Upper lobe of right lung (tissue), 1 donor: ENCODE data around the gene C19orf81. TPM values are rescaled to one million over a fixed set of nuclear protein-coding genes. Genes with fewer than 3 reads are reported as not detected.

Experiments
- ATAC-seq: fragments of 200-7000 bp; cut with Tn5 transposase; one replicate; pipeline ENCODE4 v1.9.1; 2020; ENCODE audit warnings: mild to moderate bottlenecking, moderate library complexity
- DNase-seq: peaks from one replicate; pipeline ENCODE4 v3.0.0-alpha.2; 2020
- H3K27ac ChIP-seq: fragments of 200-600 bp; one replicate; pipeline ENCODE4 v1.8.0; 2022
- H3K27me3 ChIP-seq: fragments of 200-600 bp; one replicate; pipeline ENCODE4 v1.8.0; 2022; ENCODE audit warnings: mild to moderate bottlenecking
- H3K36me3 ChIP-seq: fragments of 200-600 bp; one replicate; pipeline ENCODE4 v1.8.0; 2022
- H3K4me1 ChIP-seq: fragments of 200-600 bp; one replicate; pipeline ENCODE4 v1.8.0; 2022
- H3K4me3 ChIP-seq: fragments of 200-600 bp; one replicate; pipeline ENCODE4 v1.8.0; 2022; ENCODE audit warnings: mild to moderate bottlenecking
- H3K9me3 ChIP-seq: fragments of 200-600 bp; one replicate; pipeline ENCODE4 v1.8.0; 2022
- intact Hi-C: fragments of 100-400 bp; cut with DNase I; formaldehyde crosslinking; loops from one replicate; pipeline ENCODE4 v1.11.0; 2022
- total RNA-seq: library from RNA; stranded (reverse); fragmentation: NEBNext Ultra II Directional; extraction: Animal tissue kit (Norgen Biotek cat#: 25700); gene quantifications from one replicate; pipeline ENCODE4 v1.2.1, GENCODE V29; 2021
- TF ChIP-seq, protein P1 (sequence below): fragments of 200-600 bp; IDR thresholded peaks from one replicate; pipeline ENCODE4 v1.8.0; 2022; ENCODE audit warnings: antibody characterized with exemption
- donor health status: DM: no; HTN: yes; CAD: no; lungs with severe emphysema.

Gene C19orf81
- total RNA-seq, 1 donor from 2014 or later: 3.9 TPM

DNA sequence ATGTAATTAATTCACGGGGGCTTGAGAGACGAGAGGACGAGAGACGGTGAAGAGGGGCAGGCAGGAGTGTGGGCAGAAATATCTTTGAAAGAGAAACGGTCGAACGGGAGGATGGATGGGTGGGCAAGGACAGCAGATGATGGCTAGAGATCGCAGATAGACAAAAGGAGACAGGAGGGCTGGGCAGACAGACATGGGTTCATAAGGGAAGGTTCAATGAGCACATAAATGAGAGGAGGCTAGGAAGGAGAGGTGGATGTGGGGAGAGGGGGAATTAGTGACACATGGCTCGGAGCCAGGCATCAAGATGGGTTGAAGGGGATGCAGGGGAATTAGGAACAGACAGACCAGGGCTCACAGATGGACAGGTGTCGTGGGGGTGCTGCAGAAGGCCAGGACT lies 10.6 kb upstream of the C19orf81 start:
- H3K27me3 ChIP-seq: peaks cover 57% of the 10 kb centered on the region
- TF ChIP-seq, protein P1, sequence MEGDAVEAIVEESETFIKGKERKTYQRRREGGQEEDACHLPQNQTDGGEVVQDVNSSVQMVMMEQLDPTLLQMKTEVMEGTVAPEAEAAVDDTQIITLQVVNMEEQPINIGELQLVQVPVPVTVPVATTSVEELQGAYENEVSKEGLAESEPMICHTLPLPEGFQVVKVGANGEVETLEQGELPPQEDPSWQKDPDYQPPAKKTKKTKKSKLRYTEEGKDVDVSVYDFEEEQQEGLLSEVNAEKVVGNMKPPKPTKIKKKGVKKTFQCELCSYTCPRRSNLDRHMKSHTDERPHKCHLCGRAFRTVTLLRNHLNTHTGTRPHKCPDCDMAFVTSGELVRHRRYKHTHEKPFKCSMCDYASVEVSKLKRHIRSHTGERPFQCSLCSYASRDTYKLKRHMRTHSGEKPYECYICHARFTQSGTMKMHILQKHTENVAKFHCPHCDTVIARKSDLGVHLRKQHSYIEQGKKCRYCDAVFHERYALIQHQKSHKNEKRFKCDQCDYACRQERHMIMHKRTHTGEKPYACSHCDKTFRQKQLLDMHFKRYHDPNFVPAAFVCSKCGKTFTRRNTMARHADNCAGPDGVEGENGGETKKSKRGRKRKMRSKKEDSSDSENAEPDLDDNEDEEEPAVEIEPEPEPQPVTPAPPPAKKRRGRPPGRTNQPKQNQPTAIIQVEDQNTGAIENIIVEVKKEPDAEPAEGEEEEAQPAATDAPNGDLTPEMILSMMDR: no peak
- DNase-seq (no peak), ATAC-seq (no peak)
- no peaks in the 10 kb centered on the region for H3K36me3 ChIP-seq
- H3K4me3 ChIP-seq: no peak overlapping the region
- H3K9me3 ChIP-seq: no peaks in the 10 kb centered on the region
- no peak overlapping the region for H3K27ac ChIP-seq
- intact Hi-C loops: no loop called here
- H3K4me1 ChIP-seq: no peaks in the 10 kb centered on the region

DNA sequence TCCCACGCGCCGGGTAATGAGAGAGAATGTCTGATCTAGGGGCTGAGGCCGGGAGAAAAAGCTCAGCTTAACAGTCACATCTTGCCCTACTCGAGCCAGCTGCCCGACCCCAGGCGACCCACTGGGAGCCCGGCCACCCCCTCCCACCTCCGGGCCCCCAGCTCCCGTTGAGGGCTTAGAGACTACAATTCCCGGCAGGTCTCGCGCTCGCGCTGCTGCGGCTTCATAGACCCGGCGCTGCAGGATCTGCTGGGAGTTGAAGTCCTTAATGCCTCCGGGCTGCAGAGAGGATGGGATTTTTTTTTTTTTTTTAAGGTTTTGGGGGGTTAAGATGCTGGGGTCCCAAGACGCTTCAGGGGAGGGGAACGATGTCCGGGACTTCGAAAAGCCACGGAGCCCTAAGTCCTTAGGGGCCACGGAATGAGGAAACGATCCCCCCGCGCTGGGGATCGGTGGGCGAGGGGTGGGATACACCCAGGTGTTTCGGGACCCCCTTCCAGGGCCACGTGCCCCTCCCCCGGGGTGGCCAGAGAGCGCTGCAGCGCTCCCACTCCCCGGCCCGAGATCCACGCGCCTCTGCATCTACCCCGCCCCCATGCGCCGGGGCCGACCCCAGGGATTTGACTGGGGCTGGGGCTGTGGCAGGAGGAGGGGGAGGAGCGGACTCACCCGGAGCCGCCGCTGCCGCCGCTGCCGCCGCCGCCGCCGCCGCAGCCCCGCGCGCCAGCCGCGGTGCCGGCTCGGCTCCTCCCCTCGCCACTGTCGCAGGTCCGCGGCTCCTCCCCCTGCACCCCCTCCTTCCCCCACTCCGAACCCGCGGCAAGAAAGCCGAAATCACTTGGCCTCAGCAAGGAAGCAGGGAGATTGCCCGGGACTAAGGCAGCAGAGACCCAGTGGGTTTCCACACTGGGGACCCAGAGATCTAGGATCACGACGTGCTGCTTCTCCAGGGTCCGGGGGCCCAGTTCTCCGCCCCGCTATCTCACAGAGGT lies 9.8 kb upstream of the C19orf81 start, which contains the start of gene SYT3:
Gene SYT3, minus strand, starts transcription at position 761 of the 992 bp plus-strand sequence. CDS start 2,470 bp downstream, outside the sequence.
- Histone ChIP-seq H3K36me3 (no peaks in the 10 kb centered on the region), H3K27me3 (peaks cover 62% of the 10 kb centered on the region), H3K27ac (no peak within 1 kb of the TSS), H3K4me3 (peak within 1 kb of the TSS; percentile 50), H3K4me1 (no peaks in the 10 kb centered on the region), H3K9me3 (no peaks in the 10 kb centered on the region)
- ATAC-seq (peak; percentile 83), DNase-seq (peak; percentile 79)
- intact Hi-C loops: no loop called here
- TF ChIP-seq, protein P1: no peak

DNA sequence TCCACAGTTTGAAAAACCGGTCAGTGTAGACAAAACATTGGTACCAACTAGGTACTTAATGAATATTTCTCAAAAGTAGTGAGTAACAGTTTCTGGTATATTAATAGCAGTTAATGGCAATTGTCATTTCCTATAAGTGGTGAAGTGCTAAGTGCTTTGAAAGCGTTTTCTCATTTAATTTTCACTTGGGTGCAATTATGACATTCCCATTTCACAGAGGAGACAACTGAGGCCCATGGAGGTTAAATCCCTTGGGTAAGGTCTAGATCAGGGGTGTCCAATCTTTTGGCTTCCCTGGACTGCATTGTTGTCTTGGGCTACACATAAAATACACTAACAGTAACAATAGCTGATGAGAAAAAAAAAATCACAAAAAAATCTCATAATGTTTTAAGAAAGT lies 8.9 kb upstream of the C19orf81 start:
- ATAC-seq (no peak), DNase-seq (no peak)
- Histone ChIP-seq H3K27me3 (peaks cover 65% of the 10 kb centered on the region), H3K27ac (no peak overlapping the region), H3K4me3 (no peak overlapping the region), H3K36me3 (no peaks in the 10 kb centered on the region), H3K9me3 (no peaks in the 10 kb centered on the region), H3K4me1 (no peaks in the 10 kb centered on the region)
- intact Hi-C loops: no loop called here
- TF ChIP-seq, protein P1: no peak

DNA sequence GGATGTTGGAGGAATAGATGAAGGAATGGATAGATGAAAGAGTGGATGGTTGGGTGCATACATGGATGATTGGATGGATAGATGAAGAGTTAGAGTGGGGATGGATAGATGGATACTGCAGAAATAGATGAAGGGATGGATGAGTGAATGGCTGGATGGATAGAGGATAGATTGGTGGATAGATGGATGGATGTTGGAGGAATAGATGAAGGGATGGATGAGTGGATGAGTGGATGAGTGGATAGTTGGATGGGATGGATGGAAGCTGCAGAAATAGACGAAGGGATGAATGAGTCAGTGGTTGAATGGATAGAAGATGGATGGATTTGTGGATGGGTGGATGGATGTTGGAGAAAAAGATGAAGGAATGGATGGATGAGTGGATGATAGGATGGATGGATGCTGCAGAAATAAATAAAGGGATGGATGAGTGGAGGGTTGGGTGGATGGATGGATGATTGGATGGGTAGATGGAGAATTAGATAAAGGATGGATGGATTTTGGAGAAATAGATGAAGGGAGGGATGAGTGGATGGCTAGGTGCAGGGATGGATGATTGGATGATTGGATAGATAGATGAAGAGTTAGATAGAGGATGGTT lies 4.8 kb upstream of the C19orf81 start:
- ATAC-seq (no peak), DNase-seq (no peak)
- TF ChIP-seq, protein P1: no peak
- Histone ChIP-seq H3K4me3 (no peak overlapping the region), H3K4me1 (no peaks in the 10 kb centered on the region), H3K36me3 (no peaks in the 10 kb centered on the region), H3K27me3 (peaks cover 58% of the 10 kb centered on the region), H3K9me3 (no peaks in the 10 kb centered on the region), H3K27ac (no peak overlapping the region)
- intact Hi-C loops: no loop called here

DNA sequence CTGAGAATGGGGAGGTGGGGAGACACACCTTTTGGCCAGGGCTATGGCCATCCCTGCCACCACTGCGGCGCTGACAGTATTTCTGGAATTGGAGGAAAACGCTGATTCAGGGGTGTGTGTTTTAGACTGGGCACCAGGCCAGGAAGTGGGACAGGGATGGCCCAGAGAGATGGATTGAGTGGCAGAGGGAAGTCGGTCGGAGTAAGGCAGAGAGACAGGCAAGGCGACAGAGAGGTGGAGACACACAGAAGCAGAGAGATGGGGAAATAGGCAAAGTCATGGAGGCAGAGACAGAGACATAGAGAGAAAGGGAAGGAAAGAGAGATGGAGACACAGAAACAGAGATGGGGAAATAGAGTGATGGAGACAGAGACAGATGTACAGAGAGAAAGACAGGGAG lies 4.1 kb upstream of the C19orf81 start:
- no peak overlapping the region for H3K4me3 ChIP-seq
- no peaks in the 10 kb centered on the region for H3K36me3 ChIP-seq
- H3K9me3 ChIP-seq: no peaks in the 10 kb centered on the region
- no peak for DNase-seq
- ATAC-seq: no peak
- peaks cover 53% of the 10 kb centered on the region for H3K27me3 ChIP-seq
- H3K4me1 ChIP-seq: no peaks in the 10 kb centered on the region
- intact Hi-C loops: no loop called here
- H3K27ac ChIP-seq: no peak overlapping the region
- TF ChIP-seq, protein P1: no peak
